Measurements from ENCODE around the gene LBR. TPM values are rescaled to one million over a fixed set of nuclear protein-coding genes. Genes with fewer than 3 reads are reported as not detected.

Gene LBR
- total RNA-seq, 1 experiment from 2014 or later = 60.9 TPM

DNA sequence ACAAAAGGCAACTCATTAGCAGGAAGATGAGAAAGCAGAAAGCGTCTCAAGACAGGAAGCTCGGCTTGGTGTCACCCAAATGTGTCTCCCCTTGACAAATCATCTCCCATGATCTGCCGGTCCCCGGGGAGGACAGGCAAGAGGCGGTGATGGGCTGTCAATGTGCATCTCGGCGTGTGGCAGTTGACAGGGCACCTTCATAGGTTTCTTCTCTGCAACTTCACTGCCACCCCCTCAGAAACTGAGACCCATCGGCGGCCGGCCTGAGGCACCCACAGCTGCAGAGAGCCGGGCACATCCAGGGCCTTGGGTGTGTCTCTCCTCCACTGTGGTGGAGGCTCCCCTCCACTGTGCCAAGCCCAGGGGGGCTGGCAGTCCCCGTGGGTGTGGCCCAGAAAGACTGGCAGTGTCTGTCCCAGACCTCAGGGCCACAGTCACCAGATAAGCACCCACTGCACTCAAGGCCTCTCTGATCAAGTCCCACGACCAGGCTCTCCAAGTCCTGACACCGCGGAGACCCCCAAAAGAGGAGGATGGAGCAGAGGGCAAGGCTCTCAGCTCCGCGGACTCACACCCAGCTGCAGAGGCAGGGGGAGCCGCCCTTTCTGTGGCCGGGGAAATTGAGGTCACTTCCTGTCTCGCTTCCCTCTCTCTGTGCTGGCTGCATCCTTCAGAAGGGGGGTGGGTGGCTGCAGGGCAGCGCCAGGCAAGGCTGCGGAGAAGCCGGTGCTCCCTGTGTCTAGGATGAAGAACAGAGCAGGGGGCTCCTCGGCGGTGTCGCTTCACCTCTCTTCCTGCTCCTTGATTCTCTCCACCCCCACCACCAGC is 39.6 kb upstream of the LBR start:
- Histone ChIP-seq H3K9me3 (ENCODE audit: control insufficient read depth, low read depth, low read length) (no peaks in the 10 kb centered on the region), H3K4me1 (ENCODE audit: insufficient read depth, low read length) (peaks cover 7% of the 10 kb centered on the region; the same call in 1 of the 2 replicates), H3K56ac (ENCODE audit: insufficient read length, low read depth, low read length) (no peak overlapping the region), H2BK120ac (ENCODE audit: low read depth, low read length, poor library complexity, severe bottlenecking) (no peak overlapping the region), H2BK12ac (ENCODE audit: insufficient read length, low read depth, low read length) (no peak overlapping the region), H3T11ph (ENCODE audit: low read length) (no peak overlapping the region), H3K23ac (ENCODE audit: insufficient read length, low read depth, low read length) (no peak overlapping the region), H3K79me1 (ENCODE audit: insufficient read depth, low read depth, low read length, poor library complexity, severe bottlenecking) (no peaks in the 10 kb centered on the region), H2AK5ac (ENCODE audit: insufficient read length, low read length) (no peak overlapping the region), H3K18ac (ENCODE audit: insufficient read length, low read depth, low read length) (no peak overlapping the region), H3K27me3 (ENCODE audit: insufficient read depth, low read length) (no peaks in the 10 kb centered on the region), H3K14ac (ENCODE audit: insufficient read depth, low read length) (no peak overlapping the region; the same call in 1 of the 2 replicates), H2BK20ac (ENCODE audit: low read depth, low read length, poor library complexity, severe bottlenecking) (no peak overlapping the region), H4K20me1 (ENCODE audit: control insufficient read depth, insufficient read depth, insufficient read length) (no peaks in the 10 kb centered on the region), H4K91ac (ENCODE audit: insufficient read length, low read depth, low read length) (no peak overlapping the region), H3K27ac (ENCODE audit: insufficient read length, low read depth, low read length) (no peak overlapping the region), H3K9ac (ENCODE audit: extremely low read depth, insufficient read length, low read length) (no peak overlapping the region), H2BK15ac (ENCODE audit: low read depth, low read length) (no peak overlapping the region), H2AFZ (ENCODE audit: low read length) (no peak overlapping the region), H4K5ac (ENCODE audit: insufficient read length, low read depth, low read length) (no peak overlapping the region), H3K79me2 (ENCODE audit: insufficient read depth, low read length) (no peaks in the 10 kb centered on the region), H2BK5ac (ENCODE audit: insufficient read length, low read length) (no peak overlapping the region), H3K23me2 (ENCODE audit: insufficient read length, low read depth, low read length, poor library complexity, severe bottlenecking) (no peaks in the 10 kb centered on the region), H3K4ac (ENCODE audit: low read depth, low read length) (no peak overlapping the region), H3K4me2 (ENCODE audit: insufficient read depth, insufficient read length, low read length) (no peak overlapping the region), H4K8ac (replicated peaks; ENCODE audit: insufficient read length, low read depth, low read length) (no peak overlapping the region)
- no peak for TF ChIP-seq CTCF (conservative IDR thresholded peaks at IDR 0.05)
- Mint-ChIP-seq H3K4me3 (no peak overlapping the region), H3K27ac (no peak overlapping the region), H3K27me3 (ENCODE audit: low read depth) (peaks cover 2% of the 10 kb centered on the region), H3K4me1 (peaks cover 26 to 28% of the 10 kb centered on the region in 2 experiments), H3K36me3 (ENCODE audit: insufficient read depth in 1 of 3, low read depth in 3 of 3) (no peaks in the 10 kb centered on the region), H3K9me3 (no peaks in the 10 kb centered on the region)
- no peak for DNase-seq
- WGBS (ENCODE audit: extremely low coverage, insufficient read length, low lambda C conversion rate) = no CpG with 5 or more reads among the region's 26 CpGs
